Transverse colon (tissue), 4 donors: ENCODE data around the gene LGI2. TPM values are rescaled to one million over a fixed set of nuclear protein-coding genes. Genes with fewer than 3 reads are reported as not detected.
"Not testable (repeated sequence)": the region's sequence is repeated elsewhere in the genome, so short reads cannot be mapped to it uniquely, and the experiment has no call there.

Experiments used
- DNase-seq: peaks from one replicate; pipeline ENCODE4 v3.0.0-alpha.2; 2019
- H3K27ac ChIP-seq, 4 donors: fragments of 200-600 bp; sonication (generic); 2 replicates each; pipeline ENCODE4 v1.5.1; 2016 to 2018; ENCODE audit warnings: inconsistent platforms in 4 of 4
- H3K27me3 ChIP-seq: fragments of 200-600 bp; sonication (generic); 2 replicates; pipeline ENCODE4 v1.5.1; 2017; ENCODE audit warnings: inconsistent platforms
- H3K36me3 ChIP-seq, 4 donors: fragments of 200-600 bp; sonication (generic); 2 replicates each; pipeline ENCODE4 v1.5.1; 2017 to 2019; ENCODE audit warnings: inconsistent platforms in 4 of 4
- H3K4me1 ChIP-seq, 4 donors: fragments of 200-600 bp; sonication (generic); 2 replicates each; pipeline ENCODE4 v1.5.1; 2017 to 2020; ENCODE audit warnings: inconsistent platforms in 4 of 4
- H3K4me3 ChIP-seq, 4 donors: fragments of 200-600 bp; sonication (generic); 1 replicate in 1 of 4; 2 replicates in 3 of 4; pipeline versions ENCODE4 v1.5.1 to v1.6.1; 2017 to 2019; ENCODE audit warnings: inconsistent platforms in 4 of 4
- H3K9me3 ChIP-seq, 2 donors: fragments of 200-600 bp; sonication (generic); 2 replicates each; pipeline ENCODE4 v1.5.1; 2017 to 2019; ENCODE audit warnings: inconsistent platforms in 2 of 2
- CTCF ChIP-seq, 5 experiments: fragments of 200-600 bp in 3 of 5; fragments of 450-650 bp in 2 of 5; sonication (generic) in 3 of 5; IDR thresholded peaks; 1 replicate in 2 of 5; 2 replicates in 3 of 5; pipeline ENCODE4 v1.5.1; 2016 to 2017; ENCODE audit warnings: antibody characterized with exemption in 5 of 5, inconsistent platforms in 3 of 5, mild to moderate bottlenecking in 2 of 5, moderate library complexity in 1 of 5
- EP300 ChIP-seq: sonication (generic); formaldehyde crosslinking; IDR thresholded peaks from one replicate; pipeline ENCODE4 v1.6.1; 2017; ENCODE audit warnings: antibody characterized with exemption, low read depth
- POLR2A ChIP-seq: fragments of 450-650 bp; IDR thresholded peaks from one replicate; pipeline ENCODE4 v1.6.1; 2016; ENCODE audit warnings: antibody characterized with exemption, mild to moderate bottlenecking, moderate library complexity
- POLR2AphosphoS5 ChIP-seq, 3 donors: sonication (generic); formaldehyde crosslinking; IDR thresholded peaks; one replicate each; pipeline ENCODE4 v1.6.1; 2016; ENCODE audit warnings: antibody characterized with exemption in 3 of 3
- WGBS, 2 donors: methylation state at CpG; one replicate each; pipeline ENCODE4 v1.1.5; 2018; ENCODE audit warnings: low coverage in 1 of 2; 5-methylcytosine and 5-hydroxymethylcytosine counted together
- in situ Hi-C, 4 donors: fragments of 200-750 bp; cut with MboI; loops; one replicate each; pipeline versions ENCODE4 v1.15.0 to v1.15.1; 2017; ENCODE audit warnings: low sequenced_read_pairs in 3 of 4, low pct_ligation_motif_present in 1 of 4, low pct_unique_long_range_greater_than_20kb in 1 of 4
- intact Hi-C: fragments of 100-400 bp; cut with DNase I; formaldehyde crosslinking; loops from one replicate; pipeline ENCODE4 v1.15.1; 2023; ENCODE audit warnings: low total_unique reads
- total RNA-seq, 4 donors: library from RNA; depleted of rRNA; stranded (reverse); fragments of >200 nt; gene quantifications; one replicate each; pipeline ENCODE4 v1.1.0, GENCODE V29; 2016

LGI2 gene
- total RNA-seq, 4 donors from 2014 or later = 0.32 to 0.75 (median 0.41) TPM; not detected in 1

GRCh38 chr4:25068386-25068785 lies 37.6 kb upstream of the LGI2 start:
- DNase-seq = no peak
- WGBS, 2 donors = 88 to 89% methylated on average over 3 of the region's 3 CpGs
- no peaks in the 10 kb centered on the region for H3K36me3 ChIP-seq
- H3K27ac ChIP-seq = no peak overlapping the region
- TF ChIP-seq POLR2A (no peak), CTCF (IDR thresholded peaks at IDR 0.05) (no peak), POLR2AphosphoS5 (IDR thresholded peaks at IDR 0.05) (no peak), EP300 (no peak)
- intact Hi-C loops = no loop called here
- no peaks in the 10 kb centered on the region for H3K9me3 ChIP-seq
- no peaks in the 10 kb centered on the region for H3K4me1 ChIP-seq
- H3K4me3 ChIP-seq = no peak overlapping the region
- in situ Hi-C loops = no loop called here
- no peaks in the 10 kb centered on the region for H3K27me3 ChIP-seq

GRCh38 chr4:25065932-25066590 lies 35.3 kb upstream of the LGI2 start:
- intact Hi-C loops = no loop called here
- TF ChIP-seq POLR2A = no peak
- TF ChIP-seq POLR2AphosphoS5 (IDR thresholded peaks at IDR 0.05) = no peak
- no peak for TF ChIP-seq CTCF (IDR thresholded peaks at IDR 0.05)
- TF ChIP-seq EP300 = no peak

GRCh38 chr4:25065431-25065858 lies 34.7 kb upstream of the LGI2 start:
- Histone ChIP-seq H3K27ac (no peak overlapping the region), H3K9me3 (no peaks in the 10 kb centered on the region), H3K4me3 (no peak overlapping the region), H3K4me1 (no peaks in the 10 kb centered on the region), H3K36me3 (no peaks in the 10 kb centered on the region), H3K27me3 (no peaks in the 10 kb centered on the region)
- WGBS, 2 donors = 65 to 66% methylated on average over 4 to 5 of the region's 5 CpGs
- intact Hi-C loops = no loop called here
- DNase-seq = no peak
- TF ChIP-seq CTCF (IDR thresholded peaks at IDR 0.05) (no peak), POLR2A (no peak), POLR2AphosphoS5 (IDR thresholded peaks at IDR 0.05) (no peak), EP300 (no peak)
- in situ Hi-C loops = no loop called here

More at GRCh38 chr4:25065932-25066590, 35.3 kb upstream of the LGI2 start:
- in situ Hi-C loops = no loop called here
- Histone ChIP-seq H3K27me3 (no peaks in the 10 kb centered on the region), H3K9me3 (no peaks in the 10 kb centered on the region), H3K27ac (no peak overlapping the region), H3K4me1 (no peaks in the 10 kb centered on the region), H3K4me3 (no peak overlapping the region), H3K36me3 (no peaks in the 10 kb centered on the region)
- WGBS, 2 donors = 87 to 88% methylated on average over 4 to 7 of the region's 7 CpGs
- DNase-seq = no peak

GRCh38 chr4:25064447-25064846 lies 33.7 kb upstream of the LGI2 start:
- DNase-seq, H3K27ac ChIP-seq, H3K27me3 ChIP-seq, intact Hi-C loops, H3K9me3 ChIP-seq, H3K4me3 ChIP-seq, H3K36me3 ChIP-seq, H3K4me1 ChIP-seq, in situ Hi-C loops: not testable (repeated sequence)
- WGBS, 2 donors = 100% methylated on average over 1 of the region's 1 CpG; no CpG with 5 or more reads in 1 of the 2 donors

GRCh38 chr4:25063116-25063515 lies 32.4 kb upstream of the LGI2 start:
- in situ Hi-C loops (no loop called here), intact Hi-C loops (no loop called here)
- H3K4me3 ChIP-seq = no peak overlapping the region
- no peak for TF ChIP-seq EP300
- no peak for TF ChIP-seq CTCF (IDR thresholded peaks at IDR 0.05)
- TF ChIP-seq POLR2AphosphoS5 (IDR thresholded peaks at IDR 0.05) = no peak
- no peak for TF ChIP-seq POLR2A
- H3K27me3 ChIP-seq = no peaks in the 10 kb centered on the region
- no peaks in the 10 kb centered on the region for H3K9me3 ChIP-seq
- H3K36me3 ChIP-seq = no peaks in the 10 kb centered on the region
- no peaks in the 10 kb centered on the region for H3K4me1 ChIP-seq
- DNase-seq = no peak
- 57 to 65% methylated on average over 3 of the region's 3 CpGs for WGBS, 2 donors
- H3K27ac ChIP-seq = no peak overlapping the region
